Stimulated activated CD4-positive, alpha-beta T cell treated with anti-CD3 and anti-CD28 coated beads, Interleukin-12 subunit alpha, Interleukin-12 subunit beta, amount 100 ng/mL, for 4 hours (primary cell): ENCODE measurements around the gene ZSCAN21.

ENCODE experiments used
- DNase-seq: peaks from one replicate; pipeline ENCODE4 v3.0.0-alpha.2; 2020

The ZSCAN21 gene

GRCh38 chr7:100029596-100029995, 20.0 kb upstream of the ZSCAN21 start:
- DNase-seq: no peak

- no peak for DNase-seq
Measured at GRCh38 chr7:100033526-100033925, 16.0 kb upstream of the ZSCAN21 start.

- no peak for DNase-seq
Measured at GRCh38 chr7:100034871-100035510, 14.6 kb upstream of the ZSCAN21 start.

- DNase-seq: no peak
Measured at GRCh38 chr7:100035876-100036275, 13.7 kb upstream of the ZSCAN21 start.

GRCh38 chr7:100038326-100038725, 11.2 kb upstream of the ZSCAN21 start:
- DNase-seq: no peak

GRCh38 chr7:100040575-100040974, 9.0 kb upstream of the ZSCAN21 start:
- no peak for DNase-seq

- no peak for DNase-seq
Measured at GRCh38 chr7:100044718-100045117, 4.9 kb upstream of the ZSCAN21 start.

- DNase-seq: no peak
Measured at GRCh38 chr7:100048680-100049079, 894 bp upstream of the ZSCAN21 start.

GRCh38 chr7:100051611-100052010, 2.0 kb downstream of the ZSCAN21 start:
- DNase-seq: no peak

GRCh38 chr7:100053215-100053614, 3.6 kb downstream of the ZSCAN21 start:
- no peak for DNase-seq

GRCh38 chr7:100057006-100057405, 7.4 kb downstream of the ZSCAN21 start:
- no peak for DNase-seq

- DNase-seq: no peak
Measured at GRCh38 chr7:100059251-100059739, 9.7 kb downstream of the ZSCAN21 start.

GRCh38 chr7:100061518-100062193, 12.1 kb downstream of the ZSCAN21 start:
- DNase-seq: no peak

- DNase-seq: no peak
Measured at GRCh38 chr7:100063376-100063775, 13.8 kb downstream of the ZSCAN21 start.

- DNase-seq: no peak
Measured at GRCh38 chr7:100064162-100064561, 14.6 kb downstream of the ZSCAN21 start.

- no peak for DNase-seq
Measured at GRCh38 chr7:100065452-100066186, 16.0 kb downstream of the ZSCAN21 start.

GRCh38 chr7:100066953-100067352, 17.4 kb downstream of the ZSCAN21 start:
- no peak for DNase-seq

- no peak for DNase-seq
Measured at GRCh38 chr7:100069991-100070390, 20.4 kb downstream of the ZSCAN21 start.

- DNase-seq: no peak
Measured at GRCh38 chr7:100071018-100071723, 21.6 kb downstream of the ZSCAN21 start.

- DNase-seq: no peak
Measured at GRCh38 chr7:100072462-100072861, 22.9 kb downstream of the ZSCAN21 start.

- no peak for DNase-seq
Measured at GRCh38 chr7:100074841-100075240, 25.3 kb downstream of the ZSCAN21 start.

- DNase-seq: no peak
Measured at GRCh38 chr7:100075418-100075817, 25.8 kb downstream of the ZSCAN21 start.

GRCh38 chr7:100077205-100077604, 27.6 kb downstream of the ZSCAN21 start:
- DNase-seq: no peak
